ENCODE data around the gene NCBP2.

DNA sequence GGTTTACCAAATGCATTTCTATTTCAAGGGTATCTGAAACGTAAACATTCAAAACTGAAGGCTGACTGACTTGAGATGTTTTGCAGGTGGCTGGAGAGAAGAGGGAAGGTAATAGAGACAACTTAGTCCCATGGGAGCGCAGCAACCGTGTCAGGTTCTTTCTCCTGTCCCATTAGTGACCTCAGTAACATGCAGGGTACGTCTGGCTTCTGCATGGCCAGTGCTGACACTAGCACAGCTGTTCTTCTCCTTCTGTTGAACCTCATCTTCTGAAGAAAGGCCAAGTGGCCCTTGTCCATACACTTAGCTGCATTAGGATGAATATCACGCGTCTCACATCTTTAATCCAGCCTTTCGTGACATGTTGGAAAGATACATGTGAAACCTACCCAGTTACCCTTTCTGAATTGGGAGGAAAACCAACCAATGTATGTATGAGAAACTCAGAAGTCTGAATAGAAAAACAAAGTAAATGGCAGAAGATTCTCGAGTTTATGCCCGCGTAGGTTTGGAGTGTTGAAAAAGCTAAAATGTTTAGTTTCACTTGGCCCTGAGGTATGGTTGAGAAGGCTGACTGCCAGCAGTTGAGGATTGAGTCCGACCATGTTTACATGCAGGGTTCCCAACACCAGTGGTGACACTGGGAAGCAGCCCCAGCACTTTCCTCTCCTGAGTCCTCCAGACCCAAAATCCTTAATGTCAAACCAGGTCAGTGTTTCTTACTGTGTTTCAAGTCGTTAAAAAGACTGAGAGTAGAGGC, 10.3 kb downstream of the NCBP2 start:
- TF ChIP-seq FOXM1 (IDR thresholded peaks at IDR 0.05; ENCODE audit: borderline replicate concordance, low read depth) (no peak), RAD21 (IDR thresholded peaks at IDR 0.05; ENCODE audit: low read depth) (no peak), CEBPB (IDR thresholded peaks at IDR 0.05) (no peak), EP300 (IDR thresholded peaks at IDR 0.05; ENCODE audit: borderline replicate concordance) (no peak), YY1 (IDR thresholded peaks at IDR 0.05; ENCODE audit: low read depth) (no peak), CREB1 (IDR thresholded peaks at IDR 0.05; ENCODE audit: low read depth) (no peak)
- TF ChIP-seq, protein P1, sequence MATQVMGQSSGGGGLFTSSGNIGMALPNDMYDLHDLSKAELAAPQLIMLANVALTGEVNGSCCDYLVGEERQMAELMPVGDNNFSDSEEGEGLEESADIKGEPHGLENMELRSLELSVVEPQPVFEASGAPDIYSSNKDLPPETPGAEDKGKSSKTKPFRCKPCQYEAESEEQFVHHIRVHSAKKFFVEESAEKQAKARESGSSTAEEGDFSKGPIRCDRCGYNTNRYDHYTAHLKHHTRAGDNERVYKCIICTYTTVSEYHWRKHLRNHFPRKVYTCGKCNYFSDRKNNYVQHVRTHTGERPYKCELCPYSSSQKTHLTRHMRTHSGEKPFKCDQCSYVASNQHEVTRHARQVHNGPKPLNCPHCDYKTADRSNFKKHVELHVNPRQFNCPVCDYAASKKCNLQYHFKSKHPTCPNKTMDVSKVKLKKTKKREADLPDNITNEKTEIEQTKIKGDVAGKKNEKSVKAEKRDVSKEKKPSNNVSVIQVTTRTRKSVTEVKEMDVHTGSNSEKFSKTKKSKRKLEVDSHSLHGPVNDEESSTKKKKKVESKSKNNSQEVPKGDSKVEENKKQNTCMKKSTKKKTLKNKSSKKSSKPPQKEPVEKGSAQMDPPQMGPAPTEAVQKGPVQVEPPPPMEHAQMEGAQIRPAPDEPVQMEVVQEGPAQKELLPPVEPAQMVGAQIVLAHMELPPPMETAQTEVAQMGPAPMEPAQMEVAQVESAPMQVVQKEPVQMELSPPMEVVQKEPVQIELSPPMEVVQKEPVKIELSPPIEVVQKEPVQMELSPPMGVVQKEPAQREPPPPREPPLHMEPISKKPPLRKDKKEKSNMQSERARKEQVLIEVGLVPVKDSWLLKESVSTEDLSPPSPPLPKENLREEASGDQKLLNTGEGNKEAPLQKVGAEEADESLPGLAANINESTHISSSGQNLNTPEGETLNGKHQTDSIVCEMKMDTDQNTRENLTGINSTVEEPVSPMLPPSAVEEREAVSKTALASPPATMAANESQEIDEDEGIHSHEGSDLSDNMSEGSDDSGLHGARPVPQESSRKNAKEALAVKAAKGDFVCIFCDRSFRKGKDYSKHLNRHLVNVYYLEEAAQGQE (IDR thresholded peaks at IDR 0.05; ENCODE audit: low read depth) = no peak
